Psoas muscle (tissue), 8 donors: ENCODE data around the gene BNIP3. TPM values are rescaled to one million over a fixed set of nuclear protein-coding genes. Genes with fewer than 3 reads are reported as not detected.
"Not testable (repeated sequence)": the region's sequence is repeated elsewhere in the genome, so short reads cannot be mapped to it uniquely, and the experiment has no call there.

Experiments used
- ATAC-seq, 4 donors: fragments of 200-7000 bp; cut with Tn5 transposase; one replicate each; pipeline ENCODE4 v1.9.1; 2020; ENCODE audit warnings: moderate library complexity in 3 of 4, mild to moderate bottlenecking in 2 of 4
- DNase-seq, 2 donors: peaks; one replicate each; pipeline ENCODE4 v3.0.0-alpha.2; 2020
- H3K27ac ChIP-seq: fragments of 200-600 bp; one replicate; pipeline ENCODE4 v1.8.0; 2022
- H3K27me3 ChIP-seq, 3 donors: fragments of 200-600 bp in 1 of 3; one replicate each; pipeline versions ENCODE4 v1.6.1 to v1.8.0; 2013 to 2022; ENCODE audit warnings: low read length in 2 of 3, mild to moderate bottlenecking in 2 of 3, moderate library complexity in 1 of 3; ENCODE audit not compliant: insufficient read depth in 3 of 3
- H3K36me3 ChIP-seq, 2 donors: fragments of 200-600 bp in 1 of 2; one replicate each; pipeline versions ENCODE4 v1.6.1 to v1.8.0; 2013 to 2022; ENCODE audit warnings: low read depth in 1 of 2, mild to moderate bottlenecking in 1 of 2, moderate library complexity in 1 of 2; ENCODE audit not compliant: insufficient read depth in 1 of 2
- H3K4me1 ChIP-seq: fragments of 200-600 bp; one replicate; pipeline ENCODE4 v1.8.0; 2022
- H3K4me3 ChIP-seq: fragments of 200-600 bp; one replicate; pipeline ENCODE4 v1.8.0; 2022; ENCODE audit warnings: mild to moderate bottlenecking
- H3K9me3 ChIP-seq: fragments of 200-600 bp; one replicate; pipeline ENCODE4 v1.8.0; 2022
- CTCF ChIP-seq: fragments of 200-600 bp; IDR thresholded peaks from one replicate; pipeline ENCODE4 v1.8.0; 2022; ENCODE audit warnings: antibody characterized with exemption
- WGBS, 3 donors: extraction: QIAGEN DNeasy Blood & Tissue Kit; methylation state at CpG; one replicate each; pipeline versions ENCODE4 v1.1.6 to v1.1.7; 2013; 5-methylcytosine and 5-hydroxymethylcytosine counted together
- intact Hi-C, 2 donors: fragments of 100-400 bp; cut with DNase I; formaldehyde crosslinking; loops; one replicate each; pipeline versions ENCODE4 v1.11.0 to v1.14.2; 2022
- polyA plus RNA-seq, 3 donors: library from polyadenylated mRNA; stranded (reverse); fragments of 200-250 nt; gene quantifications; one replicate each; pipeline ENCODE4 v1.2.3, GENCODE V29; 2013
- total RNA-seq, 4 donors: library from RNA; stranded (reverse); fragmentation: NEBNext Ultra II Directional in 2 of 4; extraction: Animal tissue kit (Norgen Biotek cat#: 25700) in 2 of 4; gene quantifications; one replicate each; pipeline versions ENCODE4 v1.2.1 to v1.2.4, GENCODE V29; 2021 to 2023
- donor health status: healthy with polysubstance abuse.
- donor health status: DM: no; HTN: no; CAD: no; lungs with moderate emphysema.
- donor health status: Bipolar disorder and iron deficiency.
- donor health status: healthy.
- donor health status: DM: yes; HTN: yes; CAD: no.
- donor health status: DM: no; HTN: no; CAD: no.
- donor health status: DM: no; HTN: no; CAD: no.
- donor health status: DM: yes; HTN: yes; CAD: no.

Gene BNIP3
- total and polyA plus RNA-seq, 7 donors: 85.9 to 210 (median 149) TPM

GRCh38 chr10:131996466-131997365 is 15.0 kb upstream of the BNIP3 start:
- ATAC-seq (peak; percentile 82 to 90 (median 88)), DNase-seq (peak; percentile 72 to 89)
- Histone ChIP-seq H3K4me1 (peaks cover 20% of the 10 kb centered on the region), H3K27ac (peak overlapping the region; percentile 83), H3K4me3 (peak overlapping the region; percentile 43), H3K36me3 (no peaks in the 10 kb centered on the region), H3K9me3 (no peaks in the 10 kb centered on the region), H3K27me3 (no peaks in the 10 kb centered on the region)
- WGBS, 3 donors: 29 to 34% (median 34%) methylated on average over 16 of the region's 16 CpGs
- no peak for TF ChIP-seq CTCF
- intact Hi-C loops: no loop called here

DNA sequence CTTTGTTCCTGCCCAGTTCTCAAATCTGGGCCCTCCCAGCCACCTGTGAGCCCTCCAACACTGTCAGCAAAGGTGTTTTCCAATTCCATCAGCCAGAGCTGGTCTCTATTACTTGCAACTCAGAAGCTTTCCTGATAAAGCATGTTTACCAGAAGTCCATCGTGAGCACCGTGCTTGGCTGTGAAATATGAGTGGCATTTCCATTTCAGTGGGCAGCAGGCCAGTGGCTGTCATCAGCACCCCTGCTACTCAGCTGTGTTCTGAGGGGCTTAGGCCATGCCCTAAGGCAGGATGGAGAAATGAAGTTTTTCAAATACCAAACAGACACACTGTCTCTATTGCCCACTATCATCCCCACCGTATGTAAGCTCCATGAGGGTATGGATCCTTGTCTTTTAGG is 12.7 kb upstream of the BNIP3 start:
- H3K36me3 ChIP-seq: no peaks in the 10 kb centered on the region
- no peaks in the 10 kb centered on the region for H3K9me3 ChIP-seq
- H3K27me3 ChIP-seq: no peaks in the 10 kb centered on the region
- ATAC-seq (no peak), DNase-seq (no peak)
- H3K27ac ChIP-seq: no peak overlapping the region
- H3K4me3 ChIP-seq: no peak overlapping the region
- WGBS, 3 donors: 37 to 43% (median 42%) methylated on average over 3 of the region's 3 CpGs
- intact Hi-C loops: no loop called here
- TF ChIP-seq CTCF: no peak
- H3K4me1 ChIP-seq: peaks cover 20% of the 10 kb centered on the region

GRCh38 chr10:131993275-131993674 is 11.6 kb upstream of the BNIP3 start:
- Histone ChIP-seq H3K27me3 (no peaks in the 10 kb centered on the region), H3K4me1 (peaks cover 17% of the 10 kb centered on the region), H3K9me3 (no peaks in the 10 kb centered on the region), H3K36me3 (no peaks in the 10 kb centered on the region), H3K4me3 (no peak overlapping the region), H3K27ac (no peak overlapping the region)
- TF ChIP-seq CTCF: no peak
- no peak for DNase-seq
- no peak for ATAC-seq
- intact Hi-C loops: no loop called here
- WGBS, 3 donors: 87 to 91% (median 91%) methylated on average over 14 of the region's 14 CpGs

DNA sequence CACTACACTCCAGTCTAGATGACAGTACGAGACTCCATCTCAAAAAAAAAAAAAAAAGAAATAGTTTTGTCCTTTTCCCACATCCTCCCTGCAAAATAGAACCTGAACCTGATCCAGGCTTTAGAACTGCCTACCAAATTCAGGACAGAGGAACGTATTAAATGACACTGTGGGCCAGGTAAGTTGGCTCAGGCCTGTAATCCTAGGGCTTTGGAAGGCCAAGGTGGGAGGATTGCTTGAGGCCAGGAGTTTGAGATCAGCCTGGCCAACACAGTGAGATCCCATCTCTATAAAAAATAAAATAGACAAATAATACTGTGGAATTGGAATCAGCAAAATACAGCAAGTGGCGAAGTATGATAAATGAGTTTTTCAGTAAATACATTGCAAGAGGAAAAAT is 10.0 kb upstream of the BNIP3 start:
- DNase-seq: no peak
- intact Hi-C loops: no loop called here
- no peak for TF ChIP-seq CTCF
- no peak for ATAC-seq
- Histone ChIP-seq H3K27me3 (no peaks in the 10 kb centered on the region), H3K9me3 (no peaks in the 10 kb centered on the region), H3K4me1 (peaks cover 1% of the 10 kb centered on the region), H3K36me3 (no peaks in the 10 kb centered on the region), H3K4me3 (no peak overlapping the region), H3K27ac (no peak overlapping the region)
- 91 to 97% (median 95%) methylated on average over 3 of the region's 3 CpGs for WGBS, 3 donors

DNA sequence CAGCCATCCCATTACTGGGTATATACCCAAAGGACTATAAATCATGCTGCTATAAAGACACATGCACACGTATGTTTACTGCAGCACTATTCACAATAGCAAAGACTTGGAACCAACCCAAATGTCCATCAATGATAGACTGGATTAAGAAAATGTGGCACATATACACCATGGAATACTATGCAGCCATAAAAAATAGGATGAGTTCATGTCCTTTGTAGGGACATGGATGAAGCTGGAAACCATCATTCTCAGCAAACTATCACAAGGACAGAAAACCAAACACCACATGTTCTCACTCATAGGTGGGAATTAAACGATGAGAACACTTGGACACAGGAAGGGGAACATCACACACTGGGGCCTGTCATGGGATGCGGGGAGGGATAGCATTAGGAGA is 6.1 kb upstream of the BNIP3 start:
- 98 to 100% (median 98%) methylated on average over 2 of the region's 3 CpGs for WGBS, 3 donors
- intact Hi-C loops: not testable (repeated sequence)

DNA sequence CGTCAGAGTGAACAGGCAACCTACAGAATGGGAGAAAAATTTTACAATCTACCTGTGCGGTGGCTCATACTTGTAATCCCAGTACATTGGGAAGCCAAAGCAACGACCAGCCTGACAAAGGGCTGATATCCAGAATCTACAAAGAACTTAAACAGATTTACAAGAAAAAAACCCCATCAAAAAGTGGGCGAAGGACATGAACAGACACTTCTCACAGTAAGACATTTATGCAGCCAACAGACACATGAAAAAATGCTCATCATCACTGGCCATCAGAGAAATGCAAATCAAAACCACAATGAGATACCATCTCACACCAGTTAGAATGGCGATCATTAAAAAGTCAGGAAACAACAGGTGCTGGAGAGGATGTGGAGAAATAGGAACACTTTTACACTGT is 5.6 kb upstream of the BNIP3 start:
- ATAC-seq, H3K36me3 ChIP-seq, H3K9me3 ChIP-seq, DNase-seq, H3K27me3 ChIP-seq, H3K4me3 ChIP-seq, intact Hi-C loops, H3K27ac ChIP-seq, H3K4me1 ChIP-seq: not testable (repeated sequence)
- WGBS, 3 donors: 95 to 96% (median 96%) methylated on average over 4 of the region's 5 CpGs

More for the DNA sequence above, 6.1 kb upstream of the BNIP3 start:
- not testable (repeated sequence) for ATAC-seq, H3K4me1 ChIP-seq, H3K4me3 ChIP-seq, H3K36me3 ChIP-seq, DNase-seq, H3K27me3 ChIP-seq, H3K9me3 ChIP-seq, H3K27ac ChIP-seq

- WGBS, 3 donors: 96 to 98% (median 97%) methylated on average over 6 to 7 of the region's 7 CpGs
- H3K36me3 ChIP-seq, H3K4me3 ChIP-seq, DNase-seq, intact Hi-C loops, ATAC-seq, H3K27ac ChIP-seq, H3K27me3 ChIP-seq, H3K9me3 ChIP-seq, H3K4me1 ChIP-seq: not testable (repeated sequence)
These were observed 5.1 kb upstream of the BNIP3 start for GRCh38 chr10:131986851-131987250.
